Head of caudate nucleus (tissue), 42 donors: ENCODE measurements around the gene SCFD2.

Experiments
- DNase-seq, 42 donors: peaks; one replicate each; pipeline versions ENCODE4 v3.0.0 to v3.0.0-alpha.2; 2020 to 2021; ENCODE audit warnings: mixed read lengths in 7 of 42
- intact Hi-C: fragments of 100-400 bp; cut with DNase I; formaldehyde crosslinking; loops from one replicate; pipeline ENCODE4 v1.15.0; 2022

SCFD2 gene

DNA sequence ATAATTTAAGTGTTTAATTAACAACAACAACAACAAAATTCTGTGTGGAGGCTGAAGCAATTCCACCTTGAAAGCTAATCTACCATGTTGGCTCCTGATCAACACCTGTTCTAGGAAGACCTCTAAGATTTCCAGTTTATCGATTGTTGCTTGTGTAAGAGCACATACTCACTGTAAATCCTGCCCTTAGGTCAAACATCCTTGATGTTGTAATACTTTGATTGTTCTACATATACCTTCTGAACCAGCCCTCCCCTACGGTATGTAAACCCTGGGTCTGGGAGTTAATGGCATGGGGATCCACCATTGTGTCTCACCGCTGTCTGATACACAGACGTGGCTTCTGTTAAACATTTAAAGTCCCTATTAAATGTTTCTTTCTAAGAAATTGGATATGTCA is 430.5 kb downstream of the SCFD2 start:
- intact Hi-C loops: no loop called here
- no peak for DNase-seq

DNA sequence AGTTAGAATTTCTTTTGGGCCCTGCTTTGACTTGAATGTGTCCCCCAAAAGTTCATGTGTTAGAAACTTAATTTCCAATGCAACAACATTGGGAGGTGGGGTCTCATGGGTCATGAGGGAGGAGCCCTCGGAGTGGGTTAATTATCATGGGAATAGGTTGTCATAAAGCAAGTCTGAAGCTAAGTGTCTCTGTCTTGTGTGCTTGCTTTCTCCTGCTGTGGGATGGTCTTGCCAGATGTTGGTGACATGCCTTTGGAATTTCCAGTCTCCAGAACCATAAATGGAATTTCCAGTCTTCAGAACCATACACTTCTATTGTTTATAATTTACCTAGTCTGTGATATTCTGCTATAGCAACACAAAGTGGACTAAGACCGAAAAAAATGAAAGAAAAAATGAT is 432.1 kb downstream of the SCFD2 start:
- intact Hi-C loops: no loop called here
- no peak for DNase-seq

DNA sequence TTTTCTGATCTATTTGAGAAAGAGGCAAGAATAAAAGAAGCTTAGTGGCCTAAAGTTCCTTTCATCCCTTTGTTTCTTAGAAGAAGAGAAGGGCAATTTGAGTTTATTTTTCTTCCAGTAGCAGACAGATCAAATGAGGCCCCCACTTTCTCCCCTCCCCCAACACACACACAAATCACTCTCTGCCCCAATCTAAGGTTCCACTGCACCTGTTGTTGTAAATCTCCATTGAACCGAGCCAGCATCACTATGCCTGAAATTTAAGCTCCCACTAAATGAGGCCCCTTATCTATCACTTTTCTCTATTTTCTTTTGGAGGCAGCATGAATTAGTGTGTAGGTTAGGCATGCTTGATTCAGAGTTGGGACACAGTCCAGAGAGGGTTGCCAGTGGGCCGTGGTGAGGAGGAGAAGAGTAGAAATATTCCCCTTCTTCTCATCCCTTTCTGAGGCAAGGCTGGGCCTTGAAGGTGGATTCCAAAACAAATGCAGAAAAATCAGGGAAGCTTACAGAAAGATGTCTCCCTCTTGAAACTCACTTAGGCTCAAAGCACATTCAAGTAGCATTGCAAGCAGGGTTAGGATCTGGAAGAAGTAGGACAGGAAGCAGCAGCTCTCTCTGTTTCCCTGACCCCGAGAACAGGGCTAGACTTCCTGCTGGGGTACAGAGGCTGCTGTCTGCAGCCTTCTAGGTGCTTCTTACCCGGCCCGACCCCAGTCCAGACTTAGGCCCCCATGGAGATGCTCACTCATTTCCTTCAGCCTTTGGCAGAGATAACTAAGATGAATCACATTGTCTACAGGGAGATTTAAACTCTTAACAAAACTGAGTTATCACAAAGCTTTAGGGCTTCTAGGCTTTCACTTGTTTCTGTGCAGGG is 433.0 kb downstream of the SCFD2 start:
- DNase-seq: no peak

DNA sequence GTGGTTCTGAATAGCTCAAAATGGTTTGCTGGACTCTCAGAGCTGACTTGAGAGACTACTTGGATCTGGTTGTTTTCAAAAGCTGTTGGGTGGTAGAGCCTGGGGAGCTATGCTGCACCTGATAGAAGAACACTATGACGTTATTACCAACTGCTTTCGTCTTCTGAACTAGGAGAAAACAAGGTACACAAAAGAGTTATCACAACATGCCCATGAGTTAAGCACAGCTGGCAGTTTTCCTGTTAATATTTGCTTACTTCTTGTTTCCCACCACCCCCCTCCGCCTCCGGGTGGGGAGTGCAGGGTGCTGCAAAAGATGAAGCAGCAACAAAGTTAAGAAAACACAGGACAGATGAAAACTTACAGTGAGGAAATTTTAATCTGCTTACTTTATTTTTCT is 434.6 kb downstream of the SCFD2 start:
- intact Hi-C loops: no loop called here
- DNase-seq: no peak

More for the DNA sequence above, 433.0 kb downstream of the SCFD2 start:
- intact Hi-C loops: no loop called here

DNA sequence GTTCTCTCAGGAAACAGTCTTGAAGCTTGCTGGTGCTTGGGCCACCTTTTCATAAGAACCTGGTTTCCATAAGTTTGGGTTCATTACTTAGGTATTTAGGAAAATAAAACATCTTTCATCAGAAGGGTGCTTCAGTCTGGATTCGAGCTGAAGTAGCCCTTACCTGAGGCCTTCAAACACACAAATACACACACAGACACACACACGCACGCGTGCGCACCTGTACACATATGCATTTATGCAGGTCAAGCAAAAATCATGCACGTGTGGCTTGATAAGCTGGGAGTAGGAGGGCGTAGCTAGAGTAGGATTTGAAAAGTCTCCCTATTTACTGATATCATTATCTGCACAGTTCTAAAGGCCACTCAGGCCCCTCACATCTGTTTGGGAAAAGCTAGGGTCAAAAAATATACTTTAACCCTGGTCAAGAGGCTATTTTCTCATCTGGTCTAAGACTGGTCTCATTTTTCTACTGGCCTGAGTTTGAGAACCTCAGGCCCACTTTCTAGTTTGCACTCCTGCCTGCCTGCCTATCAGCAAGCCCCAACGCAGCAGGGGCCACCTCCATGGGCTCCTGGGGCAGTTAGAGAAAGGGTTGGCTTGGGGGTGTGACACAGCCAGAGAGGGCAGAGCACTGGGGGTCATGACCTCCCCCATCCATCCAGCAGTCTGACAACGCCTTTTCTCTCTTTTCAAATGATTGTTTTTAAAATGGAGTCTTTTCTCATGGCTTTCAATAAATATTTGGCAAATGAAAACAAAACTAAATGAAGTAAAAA is 439.5 kb downstream of the SCFD2 start:
- DNase-seq: no peak
- intact Hi-C loops: no loop called here

DNA sequence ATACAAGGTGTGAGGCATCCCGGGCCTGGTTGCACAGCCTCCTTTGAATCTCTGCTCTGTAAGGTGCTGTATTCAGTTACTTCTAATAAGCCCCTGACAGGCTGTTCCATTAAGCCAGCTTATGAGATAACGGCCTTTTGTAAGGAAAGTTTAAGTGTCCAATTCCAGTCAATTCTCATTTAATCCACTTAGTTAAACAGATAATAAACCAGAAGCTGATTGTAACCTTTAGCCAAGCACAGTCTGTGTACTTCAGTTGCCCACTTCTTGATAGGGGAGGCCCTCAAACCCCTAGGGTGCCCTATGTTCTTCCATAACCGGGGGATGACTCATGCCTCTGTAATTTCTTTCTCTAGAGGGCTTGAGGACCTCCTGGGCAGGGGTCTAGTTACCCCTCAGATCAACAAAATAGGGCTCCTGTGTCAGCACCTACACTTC is 440.3 kb downstream of the SCFD2 start:
- DNase-seq: no peak
- intact Hi-C loops: no loop called here

DNA sequence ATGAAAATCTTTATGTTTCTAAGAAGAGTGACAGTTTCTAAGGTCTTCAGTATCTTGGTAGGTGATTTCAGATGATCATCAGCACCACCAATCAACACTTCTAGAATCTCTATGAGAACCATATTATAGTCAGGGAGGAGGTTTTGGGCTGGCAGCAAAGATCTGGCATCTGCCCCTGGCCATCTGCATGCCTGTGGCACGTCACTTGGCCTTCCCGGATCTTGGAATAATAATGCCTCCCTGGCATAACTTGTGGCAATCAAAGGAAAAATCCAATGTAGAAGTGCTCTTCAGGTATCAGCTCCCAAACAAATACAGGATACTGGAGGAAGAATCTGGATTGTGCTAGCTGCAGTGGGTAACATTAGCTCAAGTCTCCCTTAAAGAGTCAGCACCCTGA is 446.4 kb downstream of the SCFD2 start:
- no peak for DNase-seq

DNA sequence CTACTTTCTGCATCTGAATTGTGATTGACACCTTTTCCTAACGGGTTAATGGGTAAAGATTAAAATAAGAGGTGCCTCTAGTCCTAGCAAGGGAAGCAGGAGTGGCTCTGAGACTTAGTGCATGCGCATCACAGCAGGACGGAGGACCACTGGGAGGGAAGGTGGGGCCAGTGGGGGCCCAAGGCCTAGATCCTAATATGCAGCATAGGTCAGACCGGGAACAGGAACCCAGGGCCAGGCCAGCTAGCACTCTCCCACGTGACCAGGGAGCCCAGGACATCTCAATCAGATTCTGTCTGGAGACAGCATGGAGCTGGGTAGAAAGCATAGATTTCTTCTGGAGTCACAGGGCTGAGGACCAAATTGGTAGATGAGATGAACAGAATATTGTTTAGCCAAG is 448.0 kb downstream of the SCFD2 start:
- intact Hi-C loops: no loop called here

More for the DNA sequence above, 446.4 kb downstream of the SCFD2 start:
- intact Hi-C loops: no loop called here

DNA sequence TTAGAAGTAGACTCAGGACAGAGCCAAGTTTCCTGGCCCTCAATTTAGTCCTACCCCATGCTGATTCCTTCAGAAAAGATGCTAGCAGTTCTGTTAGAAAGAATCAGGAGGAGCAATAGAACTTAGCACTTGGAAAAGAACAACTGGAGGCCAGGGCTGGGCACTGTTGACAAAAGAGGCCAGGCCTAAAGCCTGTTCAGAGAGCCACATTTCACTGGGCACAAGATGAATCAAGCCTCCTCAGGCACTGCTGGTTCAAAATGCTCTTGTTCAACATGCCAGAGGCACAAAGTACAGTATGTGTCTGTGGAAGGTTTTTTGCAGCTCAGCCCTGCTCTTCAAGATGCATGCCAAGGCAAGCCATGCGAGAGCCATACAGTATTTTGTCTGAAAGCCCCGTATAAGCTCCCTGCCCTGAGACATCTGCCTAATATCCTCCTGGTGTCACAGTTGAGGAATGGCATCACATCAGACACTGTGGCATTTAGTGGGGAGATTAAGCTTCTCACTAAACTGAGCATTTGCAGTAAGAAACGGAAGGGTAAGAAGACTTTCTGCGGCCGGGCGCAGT is 450.0 kb downstream of the SCFD2 start:
- DNase-seq: peak in 3 of 42 donors; percentile 1 to 47 (median 10)
- intact Hi-C loops: no loop called here

More for the DNA sequence above, 448.0 kb downstream of the SCFD2 start:
- no peak for DNase-seq

DNA sequence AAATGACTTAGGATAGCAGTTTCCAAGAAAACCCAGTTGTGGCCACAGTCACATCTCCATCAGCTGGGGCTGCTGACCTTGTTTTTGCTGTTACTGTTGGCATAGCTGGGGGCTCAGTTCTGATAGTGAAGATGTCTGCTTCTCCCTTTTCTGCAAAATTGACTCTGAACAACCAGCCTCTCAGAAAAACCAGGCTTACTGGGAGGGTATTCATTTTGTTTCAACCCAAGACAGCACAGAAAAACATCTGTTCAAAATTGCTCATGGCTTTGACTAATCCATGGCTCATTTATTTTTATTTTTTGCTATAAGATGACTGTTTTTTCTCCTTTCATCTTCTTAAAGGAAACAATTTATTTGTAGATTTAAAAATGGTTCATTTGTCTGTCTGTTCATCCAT is 450.7 kb downstream of the SCFD2 start:
- intact Hi-C loops: no loop called here
- no peak for DNase-seq

DNA sequence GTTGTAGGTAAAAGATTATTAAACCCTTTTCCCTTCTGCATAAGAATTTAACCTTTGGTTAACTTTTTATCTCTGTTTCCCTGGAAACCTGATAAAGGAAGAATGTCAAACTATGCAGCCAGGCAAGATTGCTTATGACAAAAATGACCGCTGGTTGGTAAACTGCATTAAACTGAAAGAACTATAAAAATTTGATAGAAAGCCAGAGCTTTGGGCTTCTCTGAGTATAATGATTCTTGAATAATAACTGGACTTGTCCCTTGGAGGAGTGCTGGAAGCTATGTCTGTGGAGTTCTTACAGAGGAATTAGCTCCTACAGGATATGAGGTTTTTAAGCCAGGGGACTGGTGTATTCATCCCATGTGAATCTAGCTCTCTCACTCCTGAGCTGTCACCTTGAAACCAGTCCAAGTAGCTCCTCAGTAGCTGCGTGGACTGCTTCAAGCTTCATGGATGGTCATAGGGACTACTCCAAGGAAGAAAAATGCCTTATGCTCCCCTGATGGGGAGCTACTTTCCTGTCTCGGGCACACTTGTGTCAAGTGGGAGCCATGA is 451.7 kb downstream of the SCFD2 start:
- intact Hi-C loops: no loop called here
- no peak for DNase-seq

DNA sequence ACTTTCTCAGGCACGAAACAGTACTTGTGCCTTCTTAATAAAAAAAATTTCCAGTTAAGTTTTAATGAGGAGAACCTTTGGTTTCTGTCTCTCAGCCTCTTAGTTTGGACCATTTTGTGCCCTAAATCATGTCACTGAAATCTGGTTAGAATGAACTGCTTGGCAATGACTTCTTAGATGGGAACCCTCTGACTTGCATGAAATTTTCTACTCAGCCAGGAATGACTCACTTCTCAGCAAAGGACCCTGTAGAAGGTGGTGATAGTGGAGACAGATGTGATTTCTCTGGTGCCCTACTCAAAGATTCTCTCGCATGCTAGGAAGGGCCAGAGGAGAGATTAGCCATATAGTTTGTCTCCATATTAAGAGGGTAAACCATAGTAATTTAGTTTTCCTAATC is 453.3 kb downstream of the SCFD2 start:
- intact Hi-C loops: no loop called here
- DNase-seq: no peak

DNA sequence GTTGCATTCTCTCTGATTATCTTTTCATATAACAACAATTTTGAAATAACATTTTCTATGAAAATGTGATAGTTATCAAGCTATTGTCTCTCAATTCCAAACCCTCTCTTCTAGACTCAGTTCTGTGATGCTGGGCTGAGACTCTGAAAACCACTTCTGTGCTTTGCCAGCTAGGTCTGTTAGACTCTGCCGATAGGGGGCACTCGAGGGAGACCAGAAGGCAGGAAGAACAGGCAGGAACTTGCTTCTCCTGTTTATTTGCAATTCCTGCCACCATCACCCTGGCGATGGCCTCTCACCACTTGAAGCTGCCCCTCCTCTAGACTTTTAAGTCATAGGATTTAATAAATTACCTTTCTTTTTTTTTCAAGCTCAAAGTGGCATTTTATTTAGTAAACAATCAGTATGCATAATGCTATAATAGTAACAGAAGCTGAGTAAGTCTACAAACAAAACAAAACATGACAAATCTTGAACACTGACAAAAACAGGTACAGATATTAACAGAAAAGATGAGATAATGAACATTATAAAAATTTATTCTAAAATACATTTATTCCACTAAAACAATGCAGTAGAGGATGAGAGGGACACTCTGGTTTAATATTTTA is 454.1 kb downstream of the SCFD2 start:
- intact Hi-C loops: no loop called here
- DNase-seq: peak; percentile 27 to 89 (median 70)

DNA sequence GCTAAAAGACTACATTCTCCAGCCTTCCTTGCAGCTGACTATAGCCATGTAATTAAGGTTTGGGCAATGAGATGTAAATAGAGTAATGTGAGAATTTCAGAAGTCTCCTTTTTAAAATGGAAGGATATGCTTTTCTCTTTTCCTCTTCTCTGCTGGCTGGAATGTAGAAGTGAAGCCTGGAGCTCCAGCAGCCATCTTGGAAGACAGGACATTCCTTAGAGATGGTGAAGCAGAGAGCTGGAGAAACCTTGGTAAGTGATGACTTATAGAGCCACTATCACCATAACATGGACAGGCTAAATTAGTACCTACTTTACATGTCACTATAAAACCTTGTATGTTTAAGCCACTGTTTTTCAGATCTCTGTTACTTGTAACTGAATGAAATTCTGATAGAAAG is 455.7 kb downstream of the SCFD2 start:
- intact Hi-C loops: no loop called here
- no peak for DNase-seq

DNA sequence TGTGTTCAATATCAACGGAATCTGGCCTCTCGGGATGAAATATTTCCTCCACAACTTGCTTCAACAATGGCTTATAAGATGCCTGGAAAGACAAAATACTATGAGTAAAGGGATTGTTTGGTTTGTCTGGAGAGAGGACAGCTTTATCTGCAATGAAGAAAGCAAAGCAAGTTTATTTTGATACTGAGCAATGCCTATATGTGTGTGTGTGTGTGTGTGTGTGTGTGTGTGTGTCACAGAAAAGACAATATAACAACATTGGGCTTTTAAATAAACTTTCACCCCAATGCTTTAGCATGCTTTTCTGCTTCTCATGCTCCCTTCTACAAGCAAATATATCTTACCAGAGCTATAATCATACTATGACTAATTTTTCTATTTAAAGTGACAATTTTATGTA is 458.4 kb downstream of the SCFD2 start:
- no peak for DNase-seq
- intact Hi-C loops: no loop called here

DNA sequence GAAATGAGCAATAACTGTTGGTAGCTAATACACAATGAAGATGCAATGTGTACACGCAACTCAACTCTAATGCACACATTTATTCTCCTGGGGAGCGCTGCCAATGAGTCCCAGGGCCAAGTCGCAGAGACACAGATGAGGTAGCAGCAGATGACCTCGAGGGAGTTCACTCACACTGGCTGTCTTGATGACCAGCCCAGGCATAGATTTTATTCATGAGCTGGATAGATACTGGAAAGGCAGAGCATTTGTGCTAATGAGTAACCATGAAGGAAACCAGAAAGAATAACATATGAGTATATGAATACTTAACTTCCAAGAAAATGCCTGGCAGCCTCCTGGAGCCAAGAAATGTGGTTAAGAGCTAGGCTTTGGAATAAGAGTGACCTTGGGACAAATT is 461.4 kb downstream of the SCFD2 start:
- no peak for DNase-seq
- intact Hi-C loops: no loop called here

DNA sequence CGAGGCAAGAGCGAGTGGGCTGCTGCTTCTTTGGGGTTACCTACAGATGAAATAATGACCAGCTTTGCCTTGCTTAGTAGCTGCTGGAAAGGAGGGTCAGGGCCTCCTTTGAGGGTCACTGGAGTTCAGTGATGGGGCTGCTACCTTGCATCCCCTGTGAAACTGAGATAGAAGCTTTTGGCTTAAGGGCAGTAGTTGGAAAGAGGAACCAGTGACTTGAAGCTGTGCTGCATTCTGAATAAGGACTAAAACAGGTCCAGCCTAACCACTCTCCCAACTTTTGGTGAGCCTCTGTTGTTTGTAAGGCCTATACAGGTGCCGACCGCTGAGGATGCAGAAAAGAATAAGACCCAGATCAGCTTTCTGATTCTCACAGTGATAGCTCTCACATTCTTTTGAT is 462.6 kb downstream of the SCFD2 start:
- intact Hi-C loops: no loop called here
- no peak for DNase-seq

DNA sequence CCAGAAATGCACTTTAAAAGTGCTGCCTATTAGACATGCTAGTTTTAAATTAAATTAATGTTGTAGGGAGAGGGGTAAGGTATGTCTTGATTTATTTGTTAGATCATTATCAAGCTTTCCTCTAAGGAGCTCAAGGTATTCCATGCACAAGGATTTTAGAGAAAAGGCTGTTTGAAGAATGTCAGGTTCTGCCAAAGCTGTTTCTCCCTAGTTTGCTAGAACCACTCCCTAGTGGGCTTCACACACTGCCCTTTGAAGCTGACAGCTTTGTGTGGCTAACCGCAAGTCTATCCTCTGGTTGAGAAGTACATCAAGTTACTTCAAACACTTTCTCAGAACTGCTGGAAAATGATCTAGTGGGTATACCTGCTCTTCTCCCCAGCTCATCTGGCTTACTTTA is 471.4 kb downstream of the SCFD2 start:
- DNase-seq: no peak
- intact Hi-C loops: no loop called here

DNA sequence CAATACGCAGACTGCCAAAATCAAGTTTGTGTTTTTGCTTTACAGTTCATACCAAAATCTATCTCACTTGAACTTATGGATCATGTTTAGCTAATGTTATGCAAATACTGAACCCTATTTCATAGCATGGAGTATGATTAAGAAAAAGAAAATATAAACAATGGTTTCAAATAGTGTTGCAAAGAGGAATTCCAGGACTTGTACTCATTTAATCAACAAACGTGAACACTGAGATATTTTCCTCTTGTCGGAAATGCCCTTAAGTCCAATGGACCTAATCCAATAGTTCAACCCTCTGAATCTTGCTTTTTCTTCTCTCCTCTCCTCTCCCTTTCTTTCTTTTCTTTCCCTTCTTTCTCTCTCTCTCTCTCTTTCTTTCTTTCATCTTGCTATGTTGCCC is 473.0 kb downstream of the SCFD2 start:
- DNase-seq: no peak
- intact Hi-C loops: no loop called here
